GM21619 (cell line): Measurements from ENCODE around the gene SHROOM1.
"Not testable (repeated sequence)": the region's sequence is repeated elsewhere in the genome, so short reads cannot be mapped to it uniquely, and the experiment has no call there.

Experiments used
- ATAC-seq: cut with Tn5 transposase; IDR thresholded peaks from one replicate; pipeline ENCODE4 v1.9.1; 2021; ENCODE audit not compliant: unreplicated experiment

Gene SHROOM1, protein sequence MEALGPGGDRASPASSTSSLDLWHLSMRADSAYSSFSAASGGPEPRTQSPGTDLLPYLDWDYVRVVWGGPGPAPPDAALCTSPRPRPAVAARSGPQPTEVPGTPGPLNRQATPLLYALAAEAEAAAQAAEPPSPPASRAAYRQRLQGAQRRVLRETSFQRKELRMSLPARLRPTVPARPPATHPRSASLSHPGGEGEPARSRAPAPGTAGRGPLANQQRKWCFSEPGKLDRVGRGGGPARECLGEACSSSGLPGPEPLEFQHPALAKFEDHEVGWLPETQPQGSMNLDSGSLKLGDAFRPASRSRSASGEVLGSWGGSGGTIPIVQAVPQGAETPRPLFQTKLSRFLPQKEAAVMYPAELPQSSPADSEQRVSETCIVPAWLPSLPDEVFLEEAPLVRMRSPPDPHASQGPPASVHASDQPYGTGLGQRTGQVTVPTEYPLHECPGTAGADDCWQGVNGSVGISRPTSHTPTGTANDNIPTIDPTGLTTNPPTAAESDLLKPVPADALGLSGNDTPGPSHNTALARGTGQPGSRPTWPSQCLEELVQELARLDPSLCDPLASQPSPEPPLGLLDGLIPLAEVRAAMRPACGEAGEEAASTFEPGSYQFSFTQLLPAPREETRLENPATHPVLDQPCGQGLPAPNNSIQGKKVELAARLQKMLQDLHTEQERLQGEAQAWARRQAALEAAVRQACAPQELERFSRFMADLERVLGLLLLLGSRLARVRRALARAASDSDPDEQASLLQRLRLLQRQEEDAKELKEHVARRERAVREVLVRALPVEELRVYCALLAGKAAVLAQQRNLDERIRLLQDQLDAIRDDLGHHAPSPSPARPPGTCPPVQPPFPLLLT

GRCh38 chr5:132830436-132831094 lies at the start of gene SHROOM1:
SHROOM1 (minus strand) TSS chr5:132830647; CDS start chr5:132826140, 4,507 bp downstream.
- ATAC-seq = peak; percentile 60

DNA sequence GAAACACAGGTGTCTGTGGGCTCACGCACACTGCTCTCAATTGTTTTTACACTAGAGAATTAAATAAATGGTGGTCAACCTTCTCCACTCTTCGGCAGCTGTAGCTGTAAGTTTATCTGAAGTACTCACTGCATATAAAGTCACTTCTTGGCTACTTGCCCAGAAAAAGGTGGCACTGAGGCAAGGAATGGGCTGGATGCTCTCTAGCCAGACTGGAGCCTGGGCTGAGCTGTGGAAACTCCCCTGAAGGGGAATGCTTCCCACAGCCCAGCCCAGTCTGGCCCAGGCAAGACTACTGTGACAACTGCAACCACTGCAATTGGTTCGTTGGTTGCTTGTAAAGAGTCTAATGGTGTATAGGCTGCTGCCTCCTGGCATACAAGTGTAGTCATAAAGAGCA lies 47.5 kb upstream of the SHROOM1 start:
- no peak for ATAC-seq

GRCh38 chr5:132877466-132877865 lies 47.0 kb upstream of the SHROOM1 start:
- no peak for ATAC-seq

GRCh38 chr5:132876020-132876759 lies 45.7 kb upstream of the SHROOM1 start:
- ATAC-seq = no peak

- ATAC-seq = no peak
Measured at GRCh38 chr5:132873930-132874271, 43.5 kb upstream of the SHROOM1 start.

- ATAC-seq = no peak
Measured at GRCh38 chr5:132873119-132873929, 42.9 kb upstream of the SHROOM1 start, which contains the start of gene LEAP2. LEAP2 (plus strand) TSS chr5:132873668; CDS start chr5:132873695, 27 bp downstream.

GRCh38 chr5:132872788-132873118 lies 42.3 kb upstream of the SHROOM1 start:
- ATAC-seq = no peak

- ATAC-seq = no peak
Measured at GRCh38 chr5:132871459-132872284, 41.2 kb upstream of the SHROOM1 start.

- no peak for ATAC-seq
Measured at GRCh38 chr5:132870801-132871200, 40.4 kb upstream of the SHROOM1 start.

- ATAC-seq = no peak
Measured at GRCh38 chr5:132868754-132869153, 38.3 kb upstream of the SHROOM1 start.

- ATAC-seq = peak; percentile 17
Measured at GRCh38 chr5:132867046-132867451, 36.6 kb upstream of the SHROOM1 start.

DNA sequence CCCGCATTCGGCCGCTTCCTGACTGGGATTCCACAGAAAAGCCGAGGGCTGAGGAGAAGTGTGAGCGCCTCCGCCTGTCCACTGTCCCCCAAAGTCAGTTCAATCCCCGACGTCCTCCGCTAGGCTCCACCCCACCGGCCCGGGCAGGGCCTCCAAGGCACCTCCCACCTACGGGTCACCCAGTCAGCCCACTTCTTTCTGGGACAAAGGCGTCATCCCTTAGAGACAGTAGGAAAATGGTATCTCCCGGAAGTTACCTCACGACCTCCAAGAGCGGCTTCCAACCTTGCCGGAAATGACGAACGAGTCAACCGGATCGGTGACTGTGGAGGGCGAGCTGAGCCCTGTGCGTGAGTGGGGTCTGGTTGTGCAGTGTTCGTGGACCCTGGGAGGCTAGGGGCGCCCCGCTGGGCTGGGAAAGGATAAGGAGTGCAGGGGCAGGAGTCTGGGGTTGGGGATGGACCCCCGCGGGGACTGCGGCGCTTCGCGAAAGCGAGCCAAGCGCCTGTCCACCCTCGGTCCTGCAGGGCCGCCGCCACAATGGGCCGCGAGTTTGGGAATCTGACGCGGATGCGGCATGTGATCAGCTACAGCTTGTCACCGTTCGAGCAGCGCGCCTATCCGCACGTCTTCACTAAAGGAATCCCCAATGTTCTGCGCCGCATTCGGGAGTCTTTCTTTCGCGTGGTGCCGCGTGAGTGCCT lies 36.0 kb upstream of the SHROOM1 start, which contains the start of the genes GDF9 and UQCRQ:
GDF9 (minus strand) TSS at position 128 of the 704 bp plus-strand sequence. CDS start 1,936 bp downstream, outside the sequence.
UQCRQ (plus strand) TSS at position 301 of the 704 bp plus-strand sequence; CDS start at position 541, 240 bp downstream.
- peak; percentile 98 for ATAC-seq

DNA sequence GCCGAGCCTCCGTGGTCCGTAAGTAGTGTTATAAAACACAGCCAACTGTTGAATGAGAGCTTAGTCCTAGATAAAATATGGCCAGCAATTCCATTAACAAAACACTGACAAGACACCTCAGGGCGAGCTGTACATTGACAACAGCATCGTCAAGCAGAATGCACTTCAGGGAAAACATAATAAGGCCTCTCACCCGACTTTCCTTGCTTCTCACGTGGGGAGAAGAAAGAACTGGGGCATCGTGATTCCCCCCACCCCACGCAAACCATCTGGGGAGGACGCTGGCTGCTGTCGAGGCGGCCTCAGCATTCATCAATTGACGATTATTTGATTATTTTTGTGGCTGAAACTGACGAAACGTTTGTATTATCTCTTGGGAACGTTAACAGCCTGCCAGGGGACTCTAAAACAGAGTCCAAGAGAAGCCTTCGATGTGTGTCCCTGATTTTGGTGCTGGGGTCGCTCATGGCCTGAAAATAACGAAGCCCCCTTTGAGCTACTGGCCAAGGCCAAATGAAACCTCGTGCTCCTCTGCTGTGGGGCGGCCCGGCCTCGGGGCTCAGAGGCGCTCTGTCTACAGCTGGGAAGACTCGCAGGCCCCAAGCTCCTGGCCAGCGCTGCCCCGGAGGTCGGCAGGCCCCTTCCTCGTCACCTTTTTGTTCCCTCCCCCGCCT lies 35.4 kb upstream of the SHROOM1 start:
- peak; percentile 28 for ATAC-seq

- no peak for ATAC-seq
Measured at GRCh38 chr5:132860742-132861141, 30.3 kb upstream of the SHROOM1 start.

GRCh38 chr5:132859889-132860437 lies 29.5 kb upstream of the SHROOM1 start:
- no peak for ATAC-seq

GRCh38 chr5:132856011-132856410 lies 25.6 kb upstream of the SHROOM1 start:
- ATAC-seq = no peak

DNA sequence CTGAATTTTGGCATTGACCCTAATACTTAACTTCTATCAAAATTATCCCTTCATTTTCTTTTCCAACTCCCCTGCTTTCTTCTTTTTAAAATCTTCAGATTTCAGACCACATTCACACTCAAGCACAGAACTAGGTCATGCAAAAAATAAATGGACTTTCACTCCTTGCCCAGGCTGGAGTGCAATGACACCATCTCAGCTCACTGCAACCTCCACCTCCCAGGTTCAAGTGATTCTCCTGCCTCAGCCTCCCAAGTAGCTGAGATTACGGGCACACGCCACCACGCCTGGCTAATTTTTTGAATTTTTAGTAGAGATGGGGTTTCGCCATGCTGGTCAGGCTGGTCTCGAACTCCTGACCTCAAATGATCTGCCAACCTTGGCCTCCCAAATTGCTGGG lies 24.5 kb upstream of the SHROOM1 start:
- ATAC-seq = not testable (repeated sequence)
